H1 (cell line): ENCODE results near the gene MARK1. TPM values are rescaled to one million over a fixed set of nuclear protein-coding genes. Genes with fewer than 3 reads are reported as not detected.

ENCODE experiments used
- EZH2 ChIP-seq: fragments of 200-600 bp; sonication (generic); IDR thresholded peaks from 2 replicates; pipeline ENCODE4 v1.7.1; 2012; ENCODE audit warnings: low read depth, mild to moderate bottlenecking, moderate library complexity, low read length, inconsistent platforms; ENCODE audit not compliant: severe bottlenecking
- HDAC6 ChIP-seq: IDR thresholded peaks from one replicate; pipeline ENCODE4 v1.7.1; 2012; ENCODE audit warnings: low read depth, mild to moderate bottlenecking, inconsistent platforms, low read length, moderate library complexity
- SUZ12 ChIP-seq: fragments of 200-600 bp; sonication (generic); IDR thresholded peaks from 2 replicates; pipeline ENCODE4 v1.6.1; 2012; ENCODE audit warnings: mild to moderate bottlenecking, inconsistent platforms, low read length, moderate library complexity, mixed read lengths
- polyA plus RNA-seq, 7 experiments: library from polyadenylated mRNA; depleted of rRNA in 3 of 7; stranded (reverse) in 5 of 7; unstranded in 2 of 7; fragments of >200 nt in 5 of 7; fragments of 200-250 nt in 2 of 7; gene quantifications; 1 replicate in 5 of 7; 2 replicates in 1 of 7; 4 replicates in 1 of 7; pipeline versions ENCODE4 v1.2.1 to v1.2.3, GENCODE V29; 2011 to 2013; ENCODE audit warnings: missing spikeins in 2 of 7, mixed read lengths in 2 of 7
- total RNA-seq: library from RNA; stranded (reverse); fragmentation: NEBNext Ultra II Directional; extraction: Animal tissue kit (Norgen Biotek cat#: 25700); gene quantifications from 2 replicates; pipeline ENCODE4 v1.2.1, GENCODE V29; 2021

MARK1 gene
- total and polyA plus RNA-seq, 2 of the 8 experiments (the other 6 are each of a cell fraction or from before 2014, with no cell fraction given): 5.5 to 20.5 TPM

DNA sequence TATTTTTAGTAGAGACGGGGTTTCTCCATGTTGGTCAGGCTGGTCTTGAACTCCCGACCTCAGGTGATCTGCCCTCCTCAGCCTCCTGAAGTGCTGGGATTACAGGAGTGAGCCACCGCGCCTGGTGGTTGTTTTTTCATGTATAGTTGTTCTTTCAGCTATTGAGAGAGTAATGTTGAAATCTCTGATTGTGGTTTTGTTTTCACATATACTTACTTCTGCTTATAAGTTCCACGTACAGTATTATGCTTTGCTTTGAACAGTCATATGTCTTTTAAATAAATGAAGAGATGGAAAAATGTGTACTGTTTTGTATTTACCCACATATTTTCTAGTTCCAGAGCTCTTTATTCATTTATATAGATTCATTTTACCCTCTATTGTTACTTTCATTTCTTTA lies 44.5 kb downstream of the MARK1 start (continued):
- no peak for TF ChIP-seq EZH2
- no peak for TF ChIP-seq HDAC6
- no peak for TF ChIP-seq SUZ12
